Measurements from ENCODE around the gene ADGRD1.

DNA sequence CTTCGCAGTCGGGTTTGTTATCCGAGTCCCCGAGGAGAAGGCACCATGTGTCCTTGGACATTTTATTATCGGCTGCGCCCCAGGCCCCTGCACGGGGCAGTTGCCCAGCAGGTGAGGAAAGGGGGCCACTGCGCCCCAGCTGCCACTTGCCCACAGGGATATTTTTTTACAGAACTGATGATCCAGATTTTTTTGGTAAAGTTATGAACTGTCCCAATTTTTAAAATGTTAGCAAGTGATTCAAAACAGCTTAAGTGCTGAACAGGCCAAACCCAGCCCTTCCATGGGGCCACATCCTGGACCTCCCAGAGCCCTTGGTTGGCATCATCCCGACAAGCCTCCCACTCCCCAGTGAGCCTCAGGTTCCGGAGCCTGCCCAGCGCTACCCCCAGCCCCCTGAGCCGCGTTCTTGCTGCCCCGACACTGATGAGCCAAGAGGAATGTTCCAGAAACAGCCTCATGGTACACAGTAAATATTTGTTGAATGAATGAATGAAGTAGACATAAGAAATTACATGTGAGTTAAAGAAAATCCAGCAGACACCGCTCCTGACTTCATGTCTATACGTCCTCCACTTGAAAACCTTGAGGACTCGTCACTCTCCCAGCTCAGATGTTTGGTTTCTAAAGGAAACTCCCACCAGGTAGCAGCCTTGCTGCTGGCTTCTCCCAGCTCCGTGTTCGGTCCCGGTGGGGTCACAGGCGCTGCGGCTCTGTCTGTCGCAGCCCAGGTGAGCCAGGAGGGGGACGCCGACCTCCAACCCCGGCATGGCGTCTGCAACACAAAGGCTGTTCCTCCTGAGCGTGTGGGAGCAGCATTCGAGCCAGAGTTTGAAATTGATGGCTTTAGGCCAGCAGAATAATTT, 88.5 kb downstream of the ADGRD1 start:
- TF ChIP-seq, protein P1, sequence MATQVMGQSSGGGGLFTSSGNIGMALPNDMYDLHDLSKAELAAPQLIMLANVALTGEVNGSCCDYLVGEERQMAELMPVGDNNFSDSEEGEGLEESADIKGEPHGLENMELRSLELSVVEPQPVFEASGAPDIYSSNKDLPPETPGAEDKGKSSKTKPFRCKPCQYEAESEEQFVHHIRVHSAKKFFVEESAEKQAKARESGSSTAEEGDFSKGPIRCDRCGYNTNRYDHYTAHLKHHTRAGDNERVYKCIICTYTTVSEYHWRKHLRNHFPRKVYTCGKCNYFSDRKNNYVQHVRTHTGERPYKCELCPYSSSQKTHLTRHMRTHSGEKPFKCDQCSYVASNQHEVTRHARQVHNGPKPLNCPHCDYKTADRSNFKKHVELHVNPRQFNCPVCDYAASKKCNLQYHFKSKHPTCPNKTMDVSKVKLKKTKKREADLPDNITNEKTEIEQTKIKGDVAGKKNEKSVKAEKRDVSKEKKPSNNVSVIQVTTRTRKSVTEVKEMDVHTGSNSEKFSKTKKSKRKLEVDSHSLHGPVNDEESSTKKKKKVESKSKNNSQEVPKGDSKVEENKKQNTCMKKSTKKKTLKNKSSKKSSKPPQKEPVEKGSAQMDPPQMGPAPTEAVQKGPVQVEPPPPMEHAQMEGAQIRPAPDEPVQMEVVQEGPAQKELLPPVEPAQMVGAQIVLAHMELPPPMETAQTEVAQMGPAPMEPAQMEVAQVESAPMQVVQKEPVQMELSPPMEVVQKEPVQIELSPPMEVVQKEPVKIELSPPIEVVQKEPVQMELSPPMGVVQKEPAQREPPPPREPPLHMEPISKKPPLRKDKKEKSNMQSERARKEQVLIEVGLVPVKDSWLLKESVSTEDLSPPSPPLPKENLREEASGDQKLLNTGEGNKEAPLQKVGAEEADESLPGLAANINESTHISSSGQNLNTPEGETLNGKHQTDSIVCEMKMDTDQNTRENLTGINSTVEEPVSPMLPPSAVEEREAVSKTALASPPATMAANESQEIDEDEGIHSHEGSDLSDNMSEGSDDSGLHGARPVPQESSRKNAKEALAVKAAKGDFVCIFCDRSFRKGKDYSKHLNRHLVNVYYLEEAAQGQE (IDR thresholded peaks at IDR 0.05; ENCODE audit: insufficient replicate concordance, low read depth) = no peak
- TF ChIP-seq, protein P2, sequence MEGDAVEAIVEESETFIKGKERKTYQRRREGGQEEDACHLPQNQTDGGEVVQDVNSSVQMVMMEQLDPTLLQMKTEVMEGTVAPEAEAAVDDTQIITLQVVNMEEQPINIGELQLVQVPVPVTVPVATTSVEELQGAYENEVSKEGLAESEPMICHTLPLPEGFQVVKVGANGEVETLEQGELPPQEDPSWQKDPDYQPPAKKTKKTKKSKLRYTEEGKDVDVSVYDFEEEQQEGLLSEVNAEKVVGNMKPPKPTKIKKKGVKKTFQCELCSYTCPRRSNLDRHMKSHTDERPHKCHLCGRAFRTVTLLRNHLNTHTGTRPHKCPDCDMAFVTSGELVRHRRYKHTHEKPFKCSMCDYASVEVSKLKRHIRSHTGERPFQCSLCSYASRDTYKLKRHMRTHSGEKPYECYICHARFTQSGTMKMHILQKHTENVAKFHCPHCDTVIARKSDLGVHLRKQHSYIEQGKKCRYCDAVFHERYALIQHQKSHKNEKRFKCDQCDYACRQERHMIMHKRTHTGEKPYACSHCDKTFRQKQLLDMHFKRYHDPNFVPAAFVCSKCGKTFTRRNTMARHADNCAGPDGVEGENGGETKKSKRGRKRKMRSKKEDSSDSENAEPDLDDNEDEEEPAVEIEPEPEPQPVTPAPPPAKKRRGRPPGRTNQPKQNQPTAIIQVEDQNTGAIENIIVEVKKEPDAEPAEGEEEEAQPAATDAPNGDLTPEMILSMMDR (IDR thresholded peaks at IDR 0.05; ENCODE audit: insufficient read depth, low read length) = no peak
- TF ChIP-seq POLR2AphosphoS5 (IDR thresholded peaks at IDR 0.05; ENCODE audit: low read depth) (no peak), GABPA (IDR thresholded peaks at IDR 0.05; ENCODE audit: low read depth) (no peak)
